C4-2B (cell line): ENCODE measurements around the gene RDH8.

Experiments used
- H3K27ac ChIP-seq: fragments of 450-650 bp; 2 replicates; pipeline ENCODE4 v1.5.1; 2017
- CTCF ChIP-seq: fragments of 450-650 bp; conservative IDR thresholded peaks from 2 replicates; pipeline ENCODE4 v1.5.1; 2017; ENCODE audit warnings: mild to moderate bottlenecking
- ZFX ChIP-seq: fragments of 450-650 bp; IDR thresholded peaks from 2 replicates; pipeline ENCODE4 v1.6.1; 2017

RDH8 gene

GRCh38 chr19:10005632-10006334 is 7.5 kb upstream of the RDH8 start:
- H3K27ac ChIP-seq = no peak overlapping the region
- TF ChIP-seq ZFX = no peak
- no peak for TF ChIP-seq CTCF

GRCh38 chr19:10006335-10006708 is 7.0 kb upstream of the RDH8 start:
- TF ChIP-seq CTCF (no peak), ZFX (no peak)
- no peak overlapping the region for H3K27ac ChIP-seq

- TF ChIP-seq CTCF (no peak), ZFX (no peak)
- no peak overlapping the region for H3K27ac ChIP-seq
Measured at GRCh38 chr19:10006752-10007323, 6.4 kb upstream of the RDH8 start.

GRCh38 chr19:10007371-10008183 is 5.7 kb upstream of the RDH8 start:
- TF ChIP-seq CTCF (no peak), ZFX (no peak)
- H3K27ac ChIP-seq = no peak overlapping the region

DNA sequence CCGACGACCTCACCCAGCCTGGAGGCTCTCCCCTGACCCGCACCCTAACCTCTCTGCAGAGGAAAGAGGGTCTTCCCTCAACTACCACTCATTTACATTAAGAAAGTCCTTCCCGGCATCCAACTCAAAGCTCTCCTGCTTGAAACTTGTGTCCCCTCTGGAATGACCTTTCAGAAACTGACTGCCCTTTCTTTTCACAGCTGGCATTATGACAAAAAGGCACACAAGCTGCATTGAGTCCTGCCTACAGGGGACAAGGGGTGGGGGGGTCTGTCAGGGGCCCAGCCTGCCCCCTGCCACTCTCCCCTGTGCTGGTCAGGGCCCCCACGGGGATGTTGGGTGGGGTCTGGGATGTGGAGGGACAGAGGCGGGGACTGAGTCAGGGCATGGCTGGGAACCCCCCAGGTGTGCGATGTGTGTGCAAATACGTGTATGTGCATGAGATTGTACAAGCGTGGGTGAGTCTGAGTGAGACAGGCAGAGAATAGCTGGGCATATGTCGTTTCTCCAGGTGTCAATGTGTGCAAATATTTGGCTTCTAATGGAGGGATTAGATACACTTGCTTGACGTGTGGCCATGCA is 5.0 kb upstream of the RDH8 start:
- no peak overlapping the region for H3K27ac ChIP-seq
- TF ChIP-seq ZFX (no peak), CTCF (no peak)

GRCh38 chr19:10009714-10010224 is 3.5 kb upstream of the RDH8 start:
- no peak for TF ChIP-seq CTCF
- no peak for TF ChIP-seq ZFX
- H3K27ac ChIP-seq = no peak overlapping the region

GRCh38 chr19:10010247-10010691 is 3.0 kb upstream of the RDH8 start, which contains the start of gene COL5A3:
Gene COL5A3 (minus strand): TSS chr19:10010504. CDS start chr19:10010385, 119 bp downstream.
- TF ChIP-seq CTCF (no peak), ZFX (no peak)
- H3K27ac ChIP-seq = no peak within 1 kb of the TSS
